22Rv1 (cell line): ENCODE results near the gene PWP2.

Source experiments
- H3K27ac ChIP-seq: fragments of 450-650 bp; 2 replicates; pipeline ENCODE4 v1.5.1; 2017
- ZFX ChIP-seq: fragments of 450-650 bp; IDR thresholded peaks from 2 replicates; pipeline ENCODE4 v1.6.1; 2017; ENCODE audit warnings: antibody characterized with exemption, borderline replicate concordance
- TF ChIP-seq, protein P1 (sequence below): fragments of 450-650 bp; IDR thresholded peaks from 2 replicates; pipeline ENCODE4 v1.5.1; 2017; ENCODE audit warnings: mild to moderate bottlenecking

The PWP2 gene

DNA sequence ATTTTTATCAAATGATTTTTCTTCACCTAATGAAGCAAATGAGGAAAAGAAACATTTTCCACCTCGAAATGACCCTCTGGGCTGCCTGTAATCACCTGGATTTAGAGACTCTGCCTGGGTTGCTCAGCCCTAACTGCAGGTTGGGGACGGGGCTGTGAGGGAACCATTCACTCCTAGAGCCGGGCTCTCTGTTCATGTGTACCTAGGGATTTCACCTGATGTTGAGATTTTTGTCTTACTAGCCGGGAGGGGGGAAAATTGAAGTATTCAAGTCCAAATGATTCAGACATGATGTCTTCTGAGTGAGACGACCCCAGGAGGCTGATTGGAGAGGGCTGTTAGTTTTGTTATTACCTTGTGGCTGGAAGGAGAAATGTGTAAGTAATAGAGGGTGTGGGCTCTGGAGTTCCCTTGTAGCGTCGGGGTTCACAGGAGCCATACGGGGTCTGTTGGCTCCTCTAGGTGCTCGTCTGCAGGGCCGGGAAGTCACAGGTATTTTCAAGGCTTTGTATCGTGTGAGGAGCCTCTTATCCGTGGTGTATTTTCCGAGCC is 42.3 kb upstream of the PWP2 start:
- TF ChIP-seq ZFX, result no peak
- TF ChIP-seq, protein P1, sequence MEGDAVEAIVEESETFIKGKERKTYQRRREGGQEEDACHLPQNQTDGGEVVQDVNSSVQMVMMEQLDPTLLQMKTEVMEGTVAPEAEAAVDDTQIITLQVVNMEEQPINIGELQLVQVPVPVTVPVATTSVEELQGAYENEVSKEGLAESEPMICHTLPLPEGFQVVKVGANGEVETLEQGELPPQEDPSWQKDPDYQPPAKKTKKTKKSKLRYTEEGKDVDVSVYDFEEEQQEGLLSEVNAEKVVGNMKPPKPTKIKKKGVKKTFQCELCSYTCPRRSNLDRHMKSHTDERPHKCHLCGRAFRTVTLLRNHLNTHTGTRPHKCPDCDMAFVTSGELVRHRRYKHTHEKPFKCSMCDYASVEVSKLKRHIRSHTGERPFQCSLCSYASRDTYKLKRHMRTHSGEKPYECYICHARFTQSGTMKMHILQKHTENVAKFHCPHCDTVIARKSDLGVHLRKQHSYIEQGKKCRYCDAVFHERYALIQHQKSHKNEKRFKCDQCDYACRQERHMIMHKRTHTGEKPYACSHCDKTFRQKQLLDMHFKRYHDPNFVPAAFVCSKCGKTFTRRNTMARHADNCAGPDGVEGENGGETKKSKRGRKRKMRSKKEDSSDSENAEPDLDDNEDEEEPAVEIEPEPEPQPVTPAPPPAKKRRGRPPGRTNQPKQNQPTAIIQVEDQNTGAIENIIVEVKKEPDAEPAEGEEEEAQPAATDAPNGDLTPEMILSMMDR, result no peak
- H3K27ac ChIP-seq, result no peak overlapping the region

GRCh38 chr21:44065428-44065827 is 41.8 kb upstream of the PWP2 start:
- no peak overlapping the region for H3K27ac ChIP-seq
- TF ChIP-seq, protein P1, result no peak

DNA sequence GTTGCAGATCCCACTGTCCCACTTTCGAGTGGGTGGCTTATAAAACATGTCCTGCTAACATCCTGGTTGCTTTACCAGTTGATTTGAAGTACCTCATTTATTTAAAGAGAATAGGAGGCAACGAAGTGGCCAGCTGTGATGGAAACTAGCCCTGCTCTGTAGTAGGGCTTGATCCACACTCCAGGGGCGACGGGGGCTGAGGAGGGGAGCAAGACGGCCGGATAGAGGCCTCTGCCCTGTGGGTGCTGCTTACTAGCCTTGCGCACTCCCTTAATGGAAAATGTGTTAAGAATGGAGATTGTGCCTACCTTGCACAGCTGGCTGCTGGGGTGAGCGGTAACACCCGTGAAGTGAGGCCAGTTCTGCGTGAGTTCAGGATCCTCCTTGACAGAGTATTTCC is 41.1 kb upstream of the PWP2 start:
- TF ChIP-seq, protein P1, result no peak
- no peak for TF ChIP-seq ZFX
- no peak overlapping the region for H3K27ac ChIP-seq

DNA sequence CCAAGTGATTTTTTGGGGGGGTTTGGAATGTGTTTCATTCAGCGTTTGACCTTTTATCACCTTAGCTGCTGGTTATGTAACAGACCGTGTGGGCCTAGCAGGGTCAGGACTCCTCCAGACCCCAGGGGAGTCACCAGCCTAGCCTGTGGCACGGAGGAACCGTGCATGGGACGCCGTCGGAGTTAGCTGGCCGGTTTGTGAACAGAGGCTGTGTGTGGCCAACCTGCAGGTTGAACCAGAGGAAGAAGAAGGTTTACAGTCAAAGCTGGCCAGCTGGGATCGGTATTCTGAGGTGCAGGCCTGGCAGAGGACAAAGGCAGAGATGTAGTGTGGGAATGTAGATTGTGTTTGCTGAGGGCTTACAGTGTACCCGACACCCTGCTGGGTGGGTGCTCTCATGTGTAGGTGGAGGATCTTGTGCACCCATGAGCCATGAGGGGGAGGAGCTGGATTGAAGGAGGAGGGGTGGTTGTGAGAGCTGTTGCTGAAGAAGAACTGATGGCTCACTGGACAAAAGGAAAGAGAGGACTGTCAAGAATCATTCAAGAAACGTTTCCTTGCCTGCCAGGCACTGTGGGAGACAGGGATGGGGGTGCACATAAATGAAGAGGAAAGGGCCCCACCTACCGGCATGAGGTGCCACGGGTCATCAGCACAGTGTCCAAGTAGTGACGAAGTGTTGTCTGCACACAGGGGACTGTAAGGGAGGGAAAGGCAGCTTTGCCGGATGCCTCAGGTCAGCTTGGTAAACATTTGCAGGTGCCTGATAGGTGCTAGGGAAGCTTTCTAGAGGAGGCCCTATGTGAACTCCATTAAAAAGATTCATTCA is 40.0 kb upstream of the PWP2 start:
- H3K27ac ChIP-seq, result no peak overlapping the region
- no peak for TF ChIP-seq ZFX
- TF ChIP-seq, protein P1, result no peak

GRCh38 chr21:44070391-44070790 is 36.8 kb upstream of the PWP2 start:
- no peak for TF ChIP-seq ZFX
- TF ChIP-seq, protein P1, result no peak

DNA sequence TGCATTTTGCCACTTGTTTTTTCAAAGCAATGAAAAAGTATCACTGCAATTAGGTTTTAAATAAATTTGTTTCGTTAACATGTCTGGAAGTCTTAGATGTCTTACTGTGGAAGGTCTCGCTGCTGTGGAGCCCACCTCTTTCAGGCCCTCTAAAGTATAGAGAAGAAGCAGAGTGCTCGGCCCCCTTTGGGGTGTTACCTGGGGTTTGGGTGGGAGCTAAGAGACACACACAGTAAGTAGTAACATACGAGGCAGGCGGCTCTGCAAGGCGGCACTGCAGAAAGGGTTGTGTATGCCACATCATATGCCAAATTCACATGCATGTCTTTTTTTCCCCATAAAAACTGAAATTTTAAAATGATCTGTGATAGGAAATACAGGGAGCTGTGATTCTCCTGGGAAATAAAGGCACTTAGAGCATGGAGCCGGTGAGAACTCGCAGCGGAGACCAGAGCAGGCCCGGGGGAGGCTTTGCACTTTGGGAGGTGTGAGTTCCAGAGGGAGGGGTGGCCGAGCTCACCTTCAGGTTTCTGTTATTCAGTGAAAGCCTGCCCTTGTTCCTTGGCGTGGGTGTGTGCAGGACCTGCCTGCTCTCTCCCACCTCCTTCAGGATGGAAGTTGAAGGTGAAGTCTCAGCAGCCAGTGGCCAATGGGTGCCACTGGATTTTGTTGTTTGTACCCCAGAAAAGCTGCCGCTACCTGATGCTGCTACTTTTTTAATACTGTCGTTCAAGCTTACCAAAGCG is 35.7 kb upstream of the PWP2 start:
- TF ChIP-seq, protein P1, result no peak
- no peak for TF ChIP-seq ZFX
- no peak overlapping the region for H3K27ac ChIP-seq

More at GRCh38 chr21:44070391-44070790, 36.8 kb upstream of the PWP2 start:
- H3K27ac ChIP-seq, result no peak overlapping the region

- no peak overlapping the region for H3K27ac ChIP-seq
- TF ChIP-seq, protein P1, result no peak
- no peak for TF ChIP-seq ZFX
Measured at GRCh38 chr21:44072111-44072510, 35.1 kb upstream of the PWP2 start.
